Smooth muscle cell (in vitro differentiated cells): ENCODE results near the gene FOXP3. TPM values are rescaled to one million over a fixed set of nuclear protein-coding genes. Genes with fewer than 3 reads are reported as not detected.

ENCODE experiments used
- DNase-seq: peaks from one replicate; lab custom pipeline; 2025; ENCODE audit not compliant: unreplicated experiment; lab: John Stamatoyannopoulos, UW
- H2AFZ ChIP-seq: fragments of 200-600 bp; sonication (generic); 2 replicates; pipeline ENCODE4 v1.6.0; 2016; ENCODE audit warnings: antibody characterized with exemption, low read depth, mild to moderate bottlenecking
- H3F3A ChIP-seq: fragments of 200-600 bp; sonication (generic); 2 replicates; pipeline ENCODE4 v1.6.0; 2017; ENCODE audit warnings: antibody characterized with exemption, low read depth
- H3K27ac ChIP-seq: fragments of 200-600 bp; sonication (generic); 2 replicates; pipeline ENCODE4 v1.5.1; 2016; ENCODE audit warnings: low read depth, mild to moderate bottlenecking
- H3K27me3 ChIP-seq: fragments of 200-600 bp; sonication (generic); 2 replicates; pipeline ENCODE4 v1.6.1; 2016; ENCODE audit warnings: low read depth, mild to moderate bottlenecking
- H3K36me3 ChIP-seq: fragments of 200-600 bp; sonication (generic); 2 replicates; pipeline ENCODE4 v1.5.1; 2016; ENCODE audit warnings: low read depth
- H3K4me1 ChIP-seq: fragments of 200-600 bp; sonication (generic); 2 replicates; pipeline ENCODE4 v1.5.1; 2016; ENCODE audit warnings: low read depth
- H3K4me2 ChIP-seq: fragments of 200-600 bp; sonication (generic); 2 replicates; pipeline ENCODE4 v1.6.0; 2016; ENCODE audit warnings: mild to moderate bottlenecking
- H3K4me3 ChIP-seq: fragments of 200-600 bp; sonication (generic); 2 replicates; pipeline ENCODE4 v1.5.1; 2016; ENCODE audit warnings: mild to moderate bottlenecking
- H3K79me2 ChIP-seq: fragments of 200-600 bp; sonication (generic); 2 replicates; pipeline ENCODE4 v1.6.0; 2016; ENCODE audit warnings: low read depth, mild to moderate bottlenecking
- H3K9ac ChIP-seq: fragments of 200-600 bp; sonication (generic); 2 replicates; pipeline ENCODE4 v1.6.0; 2016; ENCODE audit warnings: low read depth
- H3K9me3 ChIP-seq: fragments of 200-600 bp; sonication (generic); replicated peaks from 2 replicates; pipeline ENCODE4 v1.5.1; 2016; ENCODE audit warnings: low read depth
- H4K20me1 ChIP-seq: fragments of 200-600 bp; sonication (generic); 2 replicates; pipeline ENCODE4 v1.6.0; 2016; ENCODE audit warnings: low read depth
- WGBS: methylation state at CpG from one replicate; pipeline ENCODE4 v1.1.7; 2016; ENCODE audit warnings: low lambda C conversion rate; 5-methylcytosine and 5-hydroxymethylcytosine counted together
- polyA plus RNA-seq: library from polyadenylated mRNA; unstranded; fragments of >200 nt; fragmentation: Nextera tagmentation; extraction: Ambion mirVana; gene quantifications from 2 replicates; pipeline ENCODE4 v1.2.1, GENCODE V29; 2016
- total RNA-seq: library from RNA; depleted of rRNA; stranded (reverse); fragments of >200 nt; gene quantifications from 2 replicates; pipeline ENCODE4 v1.2.3, GENCODE V29; 2014
- TF ChIP-seq, protein P1 (sequence below): fragments of 200-600 bp; sonication (generic); IDR thresholded peaks from 2 replicates; pipeline ENCODE4 v1.5.1; 2017; ENCODE audit warnings: borderline replicate concordance, mild to moderate bottlenecking, antibody characterized with exemption; ENCODE audit not compliant: insufficient read depth, poor library complexity, severe bottlenecking

FOXP3 gene
- total and polyA plus RNA-seq, 2 experiments from 2014 or later = not detected

DNA sequence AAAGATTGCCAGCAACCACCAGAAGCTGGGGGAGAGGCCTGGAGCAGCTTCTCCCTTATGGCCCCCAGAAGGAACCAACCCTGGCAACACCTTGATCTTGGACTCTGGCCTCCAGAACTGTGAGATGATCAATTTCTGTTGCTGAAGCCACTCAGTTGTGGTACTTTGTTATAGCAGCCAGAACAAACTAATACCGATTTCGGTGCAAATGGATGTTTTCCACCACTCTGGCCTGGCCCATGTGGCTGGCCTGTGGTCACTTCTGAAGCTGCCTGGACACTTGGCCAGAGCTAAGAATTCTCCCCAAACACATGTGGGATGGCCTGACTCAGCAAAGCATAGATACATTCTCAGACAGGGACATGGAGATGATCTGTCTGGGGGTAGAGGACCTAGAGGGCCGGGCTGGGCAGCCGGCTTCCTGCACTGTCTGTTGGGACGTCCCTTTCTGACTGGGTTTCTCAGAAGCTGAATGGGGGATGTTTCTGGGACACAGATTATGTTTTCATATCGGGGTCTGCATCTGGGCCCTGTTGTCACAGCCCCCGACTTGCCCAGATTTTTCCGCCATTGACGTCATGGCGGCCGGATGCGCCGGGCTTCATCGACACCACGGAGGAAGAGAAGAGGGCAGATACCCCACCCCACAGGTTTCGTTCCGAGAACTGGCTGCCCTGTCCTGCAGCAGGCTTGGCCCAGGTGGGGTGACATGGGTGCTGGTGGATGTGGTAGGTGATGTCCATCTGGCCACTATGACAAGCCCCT, 4.1 kb downstream of the FOXP3 start:
- TF ChIP-seq, protein P1, sequence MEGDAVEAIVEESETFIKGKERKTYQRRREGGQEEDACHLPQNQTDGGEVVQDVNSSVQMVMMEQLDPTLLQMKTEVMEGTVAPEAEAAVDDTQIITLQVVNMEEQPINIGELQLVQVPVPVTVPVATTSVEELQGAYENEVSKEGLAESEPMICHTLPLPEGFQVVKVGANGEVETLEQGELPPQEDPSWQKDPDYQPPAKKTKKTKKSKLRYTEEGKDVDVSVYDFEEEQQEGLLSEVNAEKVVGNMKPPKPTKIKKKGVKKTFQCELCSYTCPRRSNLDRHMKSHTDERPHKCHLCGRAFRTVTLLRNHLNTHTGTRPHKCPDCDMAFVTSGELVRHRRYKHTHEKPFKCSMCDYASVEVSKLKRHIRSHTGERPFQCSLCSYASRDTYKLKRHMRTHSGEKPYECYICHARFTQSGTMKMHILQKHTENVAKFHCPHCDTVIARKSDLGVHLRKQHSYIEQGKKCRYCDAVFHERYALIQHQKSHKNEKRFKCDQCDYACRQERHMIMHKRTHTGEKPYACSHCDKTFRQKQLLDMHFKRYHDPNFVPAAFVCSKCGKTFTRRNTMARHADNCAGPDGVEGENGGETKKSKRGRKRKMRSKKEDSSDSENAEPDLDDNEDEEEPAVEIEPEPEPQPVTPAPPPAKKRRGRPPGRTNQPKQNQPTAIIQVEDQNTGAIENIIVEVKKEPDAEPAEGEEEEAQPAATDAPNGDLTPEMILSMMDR = no peak
- H3K4me2 ChIP-seq = no peak overlapping the region

DNA sequence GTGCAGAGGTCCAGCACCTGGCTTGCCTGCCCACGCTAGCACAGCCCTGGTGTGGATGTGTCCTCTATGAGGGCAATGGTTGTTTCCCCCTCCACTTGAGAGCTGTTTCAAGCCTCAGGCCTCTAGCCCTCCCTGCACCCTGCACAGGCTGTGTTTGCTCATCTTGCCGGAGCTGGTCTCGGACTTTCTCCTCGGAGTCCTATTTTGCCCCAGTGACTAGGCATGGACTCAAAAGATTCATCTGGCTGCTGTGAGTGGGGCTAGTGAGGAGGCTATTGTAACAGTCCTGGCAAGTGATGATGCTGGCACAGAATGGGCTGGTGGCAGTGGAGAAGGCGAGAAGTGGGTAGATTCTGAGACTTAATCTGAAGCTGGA, 5.8 kb downstream of the FOXP3 start:
- H3F3A ChIP-seq = no peaks in the 10 kb centered on the region
- 92% methylated on average over 5 of the region's 5 CpGs for WGBS
- DNase-seq = no peak
- no peaks in the 10 kb centered on the region for H3K36me3 ChIP-seq
- H3K4me2 ChIP-seq = no peak overlapping the region
- no peak overlapping the region for H3K27ac ChIP-seq
- no peaks in the 10 kb centered on the region for H3K27me3 ChIP-seq
- no peak overlapping the region for H3K4me3 ChIP-seq
- no peaks in the 10 kb centered on the region for H3K9me3 ChIP-seq
- H4K20me1 ChIP-seq = no peaks in the 10 kb centered on the region
- no peak overlapping the region for H2AFZ ChIP-seq
- H3K79me2 ChIP-seq = no peaks in the 10 kb centered on the region
- H3K9ac ChIP-seq = no peak overlapping the region
- TF ChIP-seq, protein P1 = no peak
- no peaks in the 10 kb centered on the region for H3K4me1 ChIP-seq

More for the DNA sequence above, 4.1 kb downstream of the FOXP3 start:
- Histone ChIP-seq H3F3A (no peaks in the 10 kb centered on the region), H3K4me1 (no peaks in the 10 kb centered on the region), H3K27me3 (no peaks in the 10 kb centered on the region), H3K4me3 (no peak overlapping the region), H4K20me1 (no peaks in the 10 kb centered on the region), H3K27ac (no peak overlapping the region), H3K9me3 (no peaks in the 10 kb centered on the region), H3K79me2 (no peaks in the 10 kb centered on the region), H2AFZ (no peak overlapping the region), H3K9ac (no peak overlapping the region), H3K36me3 (no peaks in the 10 kb centered on the region)
- WGBS = 85% methylated on average over 17 of the region's 17 CpGs
- no peak for DNase-seq

DNA sequence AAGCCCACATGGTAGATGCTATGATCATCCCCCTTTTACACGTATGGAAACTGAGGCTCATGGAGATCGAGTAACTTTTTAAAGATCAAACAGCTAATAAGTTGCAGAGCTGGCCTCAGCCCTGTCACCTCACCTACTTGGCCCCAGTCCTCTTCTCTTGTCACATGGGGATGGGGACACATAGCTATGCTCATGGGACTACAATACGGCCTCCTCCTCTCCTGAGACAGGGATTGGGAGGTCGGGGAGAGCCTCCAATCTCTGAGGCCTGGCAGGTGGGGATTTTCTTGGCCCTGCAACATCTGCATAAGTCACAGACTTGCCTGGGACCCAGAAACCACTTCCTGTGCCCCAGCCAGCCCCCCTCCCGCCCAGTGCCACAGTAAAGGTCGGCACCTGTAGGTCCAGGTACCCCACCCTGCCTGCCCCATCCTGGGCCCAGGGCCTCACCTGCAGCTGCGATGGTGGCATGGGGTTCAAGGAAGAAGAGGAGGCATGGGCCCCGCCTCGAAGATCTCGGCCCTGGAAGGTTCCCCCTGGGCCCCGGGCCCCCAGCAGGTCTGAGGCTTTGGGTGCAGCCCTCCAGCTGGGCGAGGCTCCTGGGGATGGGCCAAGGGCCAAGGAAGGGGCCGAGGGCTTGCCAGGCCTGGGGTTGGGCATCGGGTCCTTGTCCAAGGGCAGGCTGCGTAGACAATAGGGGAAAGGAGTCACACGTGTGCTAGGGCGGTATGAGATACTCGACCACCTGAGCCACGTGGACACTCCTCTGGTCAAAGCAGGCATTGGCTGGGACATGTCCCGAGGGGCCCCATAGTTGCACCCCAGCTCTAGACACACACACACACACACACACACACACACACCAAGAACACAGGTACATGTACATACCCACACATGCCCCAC, 6.4 kb downstream of the FOXP3 start:
- H3K79me2 ChIP-seq = no peaks in the 10 kb centered on the region
- H3K27me3 ChIP-seq = no peaks in the 10 kb centered on the region
- TF ChIP-seq, protein P1 = no peak
- 90% methylated on average over 20 of the region's 20 CpGs for WGBS
- H3K4me2 ChIP-seq = no peak overlapping the region
- no peaks in the 10 kb centered on the region for H4K20me1 ChIP-seq
- H3K4me1 ChIP-seq = no peaks in the 10 kb centered on the region
- no peak for DNase-seq
- no peaks in the 10 kb centered on the region for H3K9me3 ChIP-seq
- H3K27ac ChIP-seq = no peak overlapping the region
- no peak overlapping the region for H3K9ac ChIP-seq
- no peaks in the 10 kb centered on the region for H3K36me3 ChIP-seq
- no peak overlapping the region for H3K4me3 ChIP-seq
- no peak overlapping the region for H2AFZ ChIP-seq
- H3F3A ChIP-seq = no peaks in the 10 kb centered on the region
